ENCODE results near the gene WSCD2.

The WSCD2 gene

DNA sequence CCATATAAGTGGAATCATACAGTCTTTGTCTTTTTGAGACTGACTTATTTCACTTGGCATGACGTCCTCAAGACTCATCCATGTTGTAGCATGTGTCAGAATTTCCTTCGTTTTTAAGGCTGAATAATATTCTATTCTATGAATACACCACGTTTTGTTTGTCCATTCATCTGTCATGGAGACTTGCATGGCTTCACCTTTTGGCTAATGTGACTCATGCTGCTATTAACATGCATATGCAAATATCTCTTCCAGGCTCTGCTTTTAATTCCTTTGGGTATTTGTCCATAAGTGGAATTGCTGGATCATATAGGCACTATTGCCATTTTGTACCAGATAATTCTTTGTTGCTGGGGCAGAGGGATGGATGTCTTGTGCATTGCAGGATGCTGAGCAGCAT, 19.6 kb upstream of the WSCD2 start:
- no peak for DNase-seq

DNA sequence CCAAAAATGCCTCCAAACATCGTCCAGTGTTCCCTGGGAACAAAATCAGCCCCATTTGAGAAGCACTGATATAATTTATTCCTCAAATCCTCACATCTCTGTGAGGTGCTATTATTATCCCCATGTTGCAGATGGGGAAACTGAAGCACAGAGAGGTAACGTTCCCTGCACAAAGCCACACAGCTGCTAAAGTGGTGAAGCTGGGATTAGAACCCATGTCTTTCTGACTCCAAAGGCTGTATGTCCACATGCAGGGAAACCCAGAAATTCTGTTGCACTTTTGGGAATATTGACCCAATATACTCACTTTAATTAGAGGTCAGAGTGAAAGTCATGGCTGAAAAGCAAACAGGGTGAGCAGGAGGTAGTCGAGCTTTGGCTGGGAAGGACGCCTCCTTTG, 19.1 kb upstream of the WSCD2 start:
- DNase-seq = no peak

DNA sequence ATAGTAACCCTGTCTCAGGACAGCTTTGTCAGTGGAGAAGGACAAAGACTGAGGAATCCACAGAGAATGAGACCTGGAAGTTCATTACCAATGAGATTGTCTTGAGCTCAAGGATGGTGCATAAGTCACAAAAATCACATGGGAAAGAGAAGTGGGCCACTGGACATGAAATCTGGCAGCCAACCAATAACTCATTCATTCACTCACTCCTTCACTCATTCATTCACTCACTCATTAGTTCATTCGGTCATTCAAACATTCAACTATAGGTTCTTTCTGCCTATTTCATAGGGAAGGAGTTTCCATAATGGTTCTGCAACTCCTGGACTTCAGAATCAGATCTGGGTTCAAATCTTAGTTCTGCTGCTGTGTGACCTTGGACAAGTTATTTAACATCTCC, 18.2 kb upstream of the WSCD2 start:
- no peak for DNase-seq

DNA sequence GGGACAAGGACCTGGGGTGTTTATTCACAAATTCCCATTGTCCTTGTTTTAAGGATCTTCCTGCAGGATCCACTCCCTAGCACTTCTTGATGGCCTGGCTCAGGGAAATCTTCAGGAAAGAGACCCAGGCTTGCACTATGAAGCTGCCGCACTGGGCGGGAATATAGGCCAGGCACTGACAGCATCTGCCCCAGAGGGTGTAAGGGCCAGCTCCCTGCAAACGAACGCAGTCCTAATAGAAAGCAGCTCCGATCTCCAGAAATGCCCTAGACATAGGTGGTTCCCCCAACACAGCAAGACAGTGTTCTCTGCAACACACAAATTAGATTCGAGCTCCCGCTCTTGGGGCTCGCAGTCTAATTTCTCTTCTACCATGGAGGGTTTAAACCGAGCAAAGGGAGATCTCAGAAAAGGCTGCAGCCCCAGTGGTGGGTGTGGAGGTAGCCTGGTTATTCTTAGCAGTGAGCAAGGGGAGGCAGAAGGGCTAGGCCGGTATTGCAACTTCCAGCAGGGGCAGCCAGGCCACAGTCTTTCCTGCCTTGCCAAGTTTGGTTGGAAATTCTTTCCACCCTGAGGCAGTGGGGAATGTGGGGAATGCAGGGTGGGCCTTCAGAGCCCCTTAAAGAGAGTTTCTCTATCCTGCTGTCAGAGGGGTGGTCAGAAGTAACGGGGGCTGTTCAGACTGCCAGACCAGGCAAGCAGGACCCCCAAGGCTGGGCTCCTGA, 16.1 kb upstream of the WSCD2 start:
- DNase-seq = no peak

DNA sequence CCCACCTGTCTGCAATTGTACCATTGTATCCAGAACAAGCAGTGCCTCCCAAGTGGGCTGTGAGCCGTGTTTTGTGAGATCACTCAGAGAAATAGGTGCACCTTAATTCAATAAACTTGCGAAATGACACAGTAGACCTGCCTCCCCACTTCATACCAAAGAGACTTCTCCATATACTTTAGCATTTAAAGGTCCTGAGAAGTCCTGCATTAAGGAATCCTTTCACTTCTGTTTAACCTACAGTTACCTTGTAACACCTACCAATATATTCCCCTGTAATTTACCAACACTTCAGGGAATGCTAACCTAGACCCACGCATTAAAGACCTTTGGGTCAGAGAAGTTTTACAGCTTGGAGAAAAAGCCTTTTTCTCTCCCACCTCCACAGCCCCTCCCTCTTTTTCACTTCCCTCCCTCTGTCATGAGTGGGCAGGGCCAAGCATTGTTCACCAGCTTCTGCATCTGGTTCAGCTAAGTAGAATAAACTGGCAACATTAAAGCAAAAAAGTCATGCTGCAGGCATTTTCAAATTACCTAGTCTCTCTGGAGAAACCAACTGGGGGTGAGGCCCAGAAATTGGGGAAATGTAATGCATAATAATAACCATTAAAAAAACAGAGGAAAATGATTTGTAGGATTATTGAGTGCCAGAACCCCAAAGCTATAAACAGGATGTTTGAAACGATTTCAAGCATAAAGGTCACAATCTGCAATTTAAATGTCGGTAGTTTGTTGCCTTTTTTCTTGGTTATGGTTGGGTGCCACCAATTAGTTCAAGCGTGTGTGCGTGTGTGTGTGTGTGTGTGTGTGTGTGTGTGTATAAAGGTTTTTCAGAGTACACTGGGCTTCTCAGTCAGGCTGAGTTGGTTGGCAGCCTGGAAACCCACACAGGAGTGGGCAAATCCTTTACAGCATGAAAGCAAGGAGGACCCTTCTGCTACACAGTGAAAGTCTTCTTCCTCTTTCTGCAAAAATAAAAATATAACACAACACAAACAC, 13.7 kb upstream of the WSCD2 start:
- DNase-seq = no peak

DNA sequence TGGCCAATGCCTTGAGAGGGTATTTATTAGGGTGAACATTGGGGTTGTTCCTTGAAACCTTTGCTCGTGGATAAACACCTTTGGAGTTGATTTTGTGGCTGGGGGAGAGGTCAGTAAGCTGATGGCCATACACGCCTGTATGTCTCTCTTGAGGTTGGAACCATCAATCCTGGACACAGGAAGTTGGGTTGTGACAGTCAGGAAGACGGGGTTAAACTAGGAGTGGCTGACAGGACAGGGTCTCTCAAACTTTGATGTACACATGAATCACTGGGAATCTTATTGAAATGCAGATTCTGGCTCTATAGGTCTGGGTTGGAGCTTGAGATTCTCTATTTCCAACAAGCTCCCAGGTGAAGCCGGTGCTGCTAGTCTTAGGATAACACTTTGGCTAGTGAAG, 12.8 kb upstream of the WSCD2 start:
- DNase-seq = no peak

DNA sequence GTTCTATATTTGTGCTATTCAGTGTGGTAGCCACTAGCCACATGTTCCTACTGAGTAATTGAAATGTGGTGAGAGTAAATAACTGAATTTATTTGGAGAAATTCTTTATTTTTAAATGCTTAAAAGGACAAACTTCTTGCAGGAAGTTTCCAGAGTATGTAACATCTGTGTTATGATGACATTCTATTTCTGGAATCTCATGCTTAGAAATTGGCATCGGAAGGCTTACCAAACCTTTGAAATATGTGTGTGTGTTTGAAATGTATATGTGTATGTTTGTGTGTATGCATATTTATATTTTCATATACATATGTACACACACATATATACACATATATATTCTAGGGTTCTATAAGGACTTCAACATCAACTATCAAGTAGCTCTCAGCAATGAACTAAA, 12.4 kb upstream of the WSCD2 start:
- DNase-seq = no peak

DNA sequence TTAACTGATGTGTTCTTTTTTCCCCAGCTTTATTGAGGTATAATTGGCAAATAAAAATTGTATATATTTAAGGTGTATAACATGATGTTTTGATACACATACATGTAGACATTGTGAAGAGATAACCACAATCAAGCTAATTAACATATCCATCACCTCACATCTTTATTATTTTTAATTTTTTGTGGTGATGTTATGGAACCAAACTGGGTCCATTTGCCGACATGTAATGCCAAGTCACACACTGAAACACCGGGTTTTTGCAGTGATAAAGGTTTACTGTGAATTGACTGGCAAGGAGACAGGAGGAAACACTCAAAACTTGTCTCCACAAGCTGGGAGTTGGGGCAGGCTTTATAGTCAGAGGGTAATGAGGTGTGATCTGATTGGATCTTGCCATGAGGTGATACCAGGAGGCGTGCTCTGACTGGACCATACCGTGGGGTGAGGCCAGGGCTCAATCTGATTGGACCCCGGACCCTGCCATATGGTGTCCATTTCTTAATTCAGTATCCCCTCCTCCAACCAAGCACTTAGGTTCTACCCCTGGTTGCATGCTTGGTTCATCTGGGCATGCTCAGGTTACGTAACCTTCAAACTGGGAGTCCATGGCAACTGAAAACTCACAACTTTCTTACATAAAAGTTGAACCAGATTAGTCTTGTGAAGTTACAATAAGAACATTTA, 11.8 kb upstream of the WSCD2 start:
- no peak for DNase-seq

DNA sequence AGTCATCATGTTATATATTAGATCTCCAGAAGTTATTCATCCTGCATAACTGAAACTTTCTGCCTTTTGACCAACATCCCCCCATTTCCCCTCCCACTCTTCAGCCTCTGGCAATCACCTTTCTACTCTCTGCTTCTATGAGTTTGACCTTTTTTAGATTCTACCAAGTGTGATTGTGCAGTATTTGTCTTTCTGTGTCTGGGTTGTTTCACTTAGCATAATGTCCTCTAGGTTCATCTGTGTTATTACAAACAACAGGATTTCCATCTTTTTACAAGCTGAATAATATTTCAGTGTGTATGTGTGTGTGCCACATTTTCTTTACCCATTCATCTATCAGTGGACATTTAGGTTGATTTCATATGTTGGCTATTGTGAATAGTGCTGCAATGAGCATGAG, 11.2 kb upstream of the WSCD2 start:
- no peak for DNase-seq

DNA sequence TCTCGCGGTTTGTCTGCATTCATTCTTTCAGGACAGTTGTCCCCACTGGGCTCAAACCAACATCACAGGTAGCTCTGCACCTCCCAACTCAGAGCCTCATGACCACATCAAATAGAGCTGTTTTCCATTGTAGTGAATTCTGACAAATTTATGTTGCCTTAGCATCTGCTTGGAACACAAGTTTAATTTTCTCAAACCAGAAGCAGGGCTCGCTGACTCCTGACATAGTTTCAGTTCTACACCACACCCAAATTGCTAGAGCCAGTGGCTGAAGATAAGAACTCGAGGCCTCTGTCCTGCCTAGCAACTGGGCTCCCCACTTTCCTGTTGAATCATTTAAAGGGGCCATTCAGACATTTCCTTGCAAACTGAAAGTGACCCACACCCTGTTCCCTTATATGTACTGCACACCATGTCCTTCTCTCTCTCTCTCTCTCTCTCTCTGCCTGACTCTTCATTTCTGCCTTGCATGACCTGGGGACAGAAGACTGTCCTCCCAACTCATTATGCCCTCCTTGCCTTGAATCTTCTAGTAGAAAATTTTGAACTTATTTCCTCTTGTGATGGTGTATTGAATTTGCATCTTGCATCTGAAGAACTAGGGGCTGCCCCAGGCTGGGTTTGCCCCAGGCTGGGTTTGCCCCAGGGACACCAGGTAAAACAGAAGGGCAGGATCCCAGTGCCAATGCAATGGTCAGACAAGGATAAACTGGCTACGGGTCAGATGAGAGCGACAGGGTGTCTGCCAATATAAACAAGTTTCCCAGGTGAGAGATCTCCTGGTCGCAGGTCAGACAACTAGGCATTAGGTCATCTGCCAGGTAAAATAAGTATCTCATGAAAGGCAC, 9.7 kb upstream of the WSCD2 start:
- no peak for DNase-seq

DNA sequence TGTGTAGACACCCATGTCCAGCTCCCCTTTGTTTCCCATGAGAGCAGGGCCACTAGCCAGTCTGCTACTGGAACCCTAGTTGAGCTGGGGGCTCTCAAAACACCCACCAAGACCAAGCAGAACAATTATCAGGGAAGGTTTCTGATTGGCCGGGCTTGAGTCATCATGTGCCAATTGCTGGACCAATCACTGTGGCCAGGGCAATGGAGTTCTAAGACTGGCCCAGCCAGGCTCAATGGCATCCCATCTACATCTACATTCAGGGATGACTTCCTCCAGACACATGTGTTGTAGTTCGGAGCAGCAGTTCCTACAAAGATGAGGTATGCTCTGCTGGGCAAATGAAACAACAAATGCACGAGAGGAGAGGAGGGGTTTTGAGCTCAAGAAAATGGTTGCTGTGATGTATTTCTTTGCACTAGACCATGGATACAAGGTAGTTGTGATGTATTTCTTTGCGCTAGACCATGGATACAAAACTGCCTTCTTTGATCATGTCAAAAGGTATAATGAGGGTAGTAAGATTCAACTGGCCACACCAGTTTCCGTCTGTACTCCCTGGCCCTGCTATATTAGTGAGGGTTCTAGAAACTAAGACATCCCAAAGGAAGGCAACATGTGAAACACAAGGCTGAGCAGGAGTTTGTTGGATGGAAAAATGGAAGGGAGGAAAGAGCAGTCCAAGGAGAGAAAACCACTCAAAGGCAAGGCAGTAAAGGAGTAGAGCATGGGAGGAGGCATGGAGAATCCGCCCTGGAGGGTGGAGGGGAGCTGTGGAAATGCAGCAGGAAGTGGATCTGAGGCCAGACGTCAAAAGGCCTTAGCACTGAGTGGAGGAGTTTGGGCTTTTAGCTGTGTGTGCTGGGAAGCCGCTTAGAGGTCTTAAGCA, 8.9 kb upstream of the WSCD2 start:
- DNase-seq = no peak

DNA sequence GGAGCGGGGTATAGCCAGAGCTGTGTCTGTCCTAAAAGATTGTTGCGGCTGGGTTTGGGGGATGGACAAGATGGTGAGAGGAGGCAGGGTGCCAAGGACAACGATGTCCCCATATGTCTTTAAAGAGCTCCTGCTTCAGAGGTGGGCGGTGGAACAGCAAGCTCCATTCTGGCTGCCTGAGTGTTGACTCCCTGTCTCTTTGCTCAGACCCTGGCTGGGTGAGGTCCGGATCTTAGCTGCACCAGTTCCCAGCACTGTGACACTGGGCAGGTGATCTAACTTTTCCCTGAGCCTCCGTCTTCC, 8.3 kb upstream of the WSCD2 start:
- DNase-seq = no peak

DNA sequence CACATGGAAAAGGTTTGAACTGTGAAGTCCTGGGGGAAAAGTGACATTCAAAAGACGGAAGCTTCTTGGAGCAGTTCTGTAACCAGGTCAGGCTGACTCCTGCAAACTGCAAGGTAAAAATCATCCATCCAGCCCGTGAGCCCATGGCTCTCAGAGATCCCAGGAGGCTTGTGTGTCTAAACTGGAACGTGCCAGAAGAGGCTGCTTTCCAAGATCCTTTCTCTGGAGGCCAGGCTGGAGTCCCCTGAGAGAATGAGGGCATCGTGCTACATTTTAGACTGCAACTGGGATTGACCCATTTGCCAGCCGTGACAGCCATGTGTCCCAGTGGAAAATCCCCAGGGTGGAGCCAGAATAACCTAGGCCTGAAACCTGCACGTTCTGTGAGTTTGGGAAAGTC, 7.8 kb upstream of the WSCD2 start:
- no peak for DNase-seq

DNA sequence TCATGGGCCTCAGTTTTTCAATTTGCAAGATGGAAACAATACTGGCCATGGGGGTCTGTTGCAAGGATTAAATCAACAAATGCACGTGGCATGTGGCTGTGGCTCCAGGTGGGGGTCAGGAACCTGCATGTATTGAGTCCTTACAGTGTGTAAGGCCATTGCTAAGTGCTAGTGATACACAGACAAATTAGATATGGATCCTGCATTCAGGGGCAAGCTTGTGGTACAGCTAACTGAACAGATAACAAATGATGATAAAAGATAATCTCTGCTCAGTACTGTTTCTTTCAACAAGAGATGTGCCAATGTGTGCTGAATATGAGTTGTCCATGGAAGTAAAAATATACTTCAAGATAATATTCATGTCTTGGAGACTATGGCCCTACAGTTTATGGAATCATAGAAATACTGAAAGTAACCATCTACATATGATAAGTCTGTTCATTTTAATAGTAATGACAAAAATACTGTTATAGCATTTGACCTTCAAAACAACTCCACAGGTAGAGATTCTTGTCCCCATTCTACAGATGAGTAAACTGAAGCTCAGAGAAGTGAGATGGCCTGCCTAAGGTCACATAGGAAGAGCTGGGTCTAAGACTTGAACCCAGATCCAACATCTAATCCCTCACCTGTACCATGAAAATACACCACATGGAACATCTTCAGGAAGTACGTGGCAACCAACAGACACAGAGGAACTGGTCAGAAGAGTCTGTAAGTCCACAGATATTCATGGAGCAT, 7.2 kb upstream of the WSCD2 start:
- no peak for DNase-seq

DNA sequence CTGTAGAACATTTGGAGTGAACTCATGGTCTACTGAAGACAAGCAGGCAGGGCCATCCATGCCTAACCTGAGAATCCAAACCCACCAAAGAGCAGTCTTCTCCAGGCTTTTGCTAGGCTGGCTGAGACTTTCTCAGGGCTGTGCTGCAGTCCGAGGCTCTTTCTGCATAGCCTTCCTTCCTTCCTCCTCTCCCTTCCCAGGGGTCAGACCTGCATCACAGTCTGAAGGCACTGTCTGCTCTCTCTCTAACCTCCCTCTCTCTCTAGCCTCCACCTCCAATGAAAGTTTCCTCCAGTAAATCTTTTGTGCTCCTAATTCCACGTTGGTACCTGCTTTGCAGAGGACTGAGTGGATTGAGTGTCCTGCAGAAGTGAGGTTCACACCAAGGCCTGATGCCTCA, 6.4 kb upstream of the WSCD2 start:
- DNase-seq = no peak

DNA sequence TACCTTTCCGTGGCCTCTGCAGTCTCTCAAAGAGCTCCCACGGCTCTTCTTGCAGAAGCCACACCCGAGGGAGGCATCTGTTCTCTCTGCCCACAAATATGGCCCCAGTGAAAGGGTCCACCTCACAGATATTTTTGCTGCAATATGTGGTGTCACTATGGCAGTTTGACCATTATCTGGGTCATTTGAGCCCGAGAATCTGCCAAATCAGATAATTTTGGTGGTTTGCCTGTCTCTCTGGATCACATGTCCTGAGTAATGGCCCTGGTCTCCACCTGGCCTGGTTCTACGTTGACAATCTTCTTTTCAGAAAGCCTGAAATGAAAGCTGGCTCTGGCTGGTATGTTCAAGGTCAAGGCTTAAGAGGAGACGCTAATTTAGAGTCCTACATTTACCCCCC, 5.7 kb upstream of the WSCD2 start:
- DNase-seq = no peak

DNA sequence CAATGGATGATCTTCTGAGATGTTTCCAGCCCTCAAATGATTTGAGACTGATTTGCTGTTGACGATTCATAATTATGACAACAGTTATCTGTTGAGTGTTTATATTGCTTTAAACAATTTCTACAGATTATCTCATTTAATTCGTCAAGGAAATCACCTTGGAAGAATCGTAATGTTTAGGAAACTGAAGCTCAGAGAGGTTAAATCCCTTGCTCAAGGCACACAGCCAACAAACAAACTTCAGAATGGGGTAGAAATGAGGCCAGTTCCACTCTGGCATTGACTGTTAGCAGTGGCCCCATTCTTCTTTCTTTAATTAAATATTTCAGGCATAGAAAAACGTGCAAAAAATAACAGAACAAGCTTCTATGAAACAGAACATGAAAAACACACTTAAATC, 4.0 kb upstream of the WSCD2 start:
- no peak for DNase-seq

DNA sequence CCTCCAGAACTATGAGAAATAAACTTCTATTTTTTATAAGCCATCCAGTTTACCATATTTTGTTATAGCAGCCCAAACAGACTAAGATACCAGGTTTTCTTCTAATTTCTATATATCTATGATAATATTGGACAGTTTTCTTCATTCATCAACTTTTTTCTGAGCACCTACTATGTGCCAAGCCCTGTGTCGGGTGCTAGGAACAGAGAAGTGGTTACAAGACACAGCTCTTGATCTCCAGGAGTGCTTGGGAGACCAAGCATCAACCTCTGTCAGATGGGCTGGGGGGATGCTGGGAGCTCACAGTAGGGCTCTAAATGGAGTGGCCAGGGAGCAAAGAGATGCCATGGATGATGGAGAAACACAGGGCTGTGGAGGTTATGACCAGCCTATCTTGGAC, 2.9 kb upstream of the WSCD2 start:
- DNase-seq = no peak

DNA sequence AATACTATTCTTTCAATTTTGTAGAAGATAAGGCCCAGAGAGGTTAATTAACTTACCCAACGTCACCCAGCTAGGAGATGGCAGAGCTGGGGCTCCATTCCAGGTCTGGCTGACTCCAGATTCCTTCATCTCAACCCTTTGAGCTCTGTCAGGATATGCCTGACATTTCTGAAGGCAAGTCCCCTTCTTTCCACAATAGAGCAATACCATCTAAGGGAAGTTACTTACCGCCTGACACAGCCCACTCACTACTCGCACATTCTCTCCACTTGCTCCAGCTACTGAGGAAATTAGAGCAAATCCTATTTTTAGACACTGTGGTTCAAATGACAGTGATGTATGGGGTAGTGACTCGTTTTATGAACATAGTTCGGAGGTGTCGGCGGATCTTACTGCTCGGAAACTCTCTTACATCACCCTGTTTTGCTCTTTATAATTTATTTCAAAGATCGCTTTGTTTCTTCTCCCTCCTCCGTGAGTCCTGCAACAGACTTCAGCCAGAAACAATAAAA, 2.0 kb upstream of the WSCD2 start:
- DNase-seq = no peak

DNA sequence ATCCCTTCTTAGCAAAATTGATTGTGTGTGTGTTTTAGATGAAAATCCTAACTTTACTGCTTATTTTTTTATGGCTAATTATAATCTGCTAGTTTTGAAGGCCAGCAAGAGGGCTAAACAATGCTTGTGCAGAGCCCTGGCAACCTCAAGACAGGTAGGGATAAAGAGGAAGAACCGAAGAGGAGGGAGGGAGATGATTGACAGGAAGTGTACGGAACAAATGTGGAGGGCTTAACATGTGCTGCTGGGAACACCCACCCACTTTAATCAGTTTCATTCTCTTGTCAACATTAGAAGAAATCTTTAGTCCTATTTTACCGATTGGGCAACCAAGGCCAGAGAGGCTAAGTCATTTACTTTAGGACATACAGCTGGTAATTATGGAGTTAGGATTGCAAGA, 1.4 kb upstream of the WSCD2 start:
- DNase-seq = no peak

Data from NCI-H69 (cell line).